Activated CD4-positive, alpha-beta T cell treated with anti-CD3 and anti-CD28 coated beads for 1 hour (primary cell): Measurements from ENCODE around the gene HOXB3.
A peak's percentile ranks its signal among the peaks of the same experiment; 100 is the strongest.

Experiments used
- DNase-seq: peaks from one replicate; pipeline ENCODE4 v3.0.0-alpha.2; 2020

Gene HOXB3

DNA sequence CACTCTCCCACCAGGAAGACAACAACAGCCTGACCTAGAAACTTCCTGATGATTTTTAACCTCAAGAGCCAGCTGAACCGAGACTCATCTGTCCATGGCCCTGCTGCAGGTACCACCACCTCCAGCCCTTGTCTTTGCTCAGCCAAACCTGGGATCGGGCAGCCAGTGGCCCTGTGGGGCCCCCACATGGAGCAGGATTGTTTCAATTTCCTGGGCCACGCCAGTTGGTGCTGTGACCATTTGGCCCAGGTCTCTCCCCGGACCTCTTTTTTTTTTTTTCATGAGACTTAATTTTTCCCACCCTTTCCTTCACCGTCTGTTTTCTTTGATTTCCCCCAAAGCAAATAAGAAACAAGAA, 36.9 kb downstream of the HOXB3 start:
- DNase-seq: no peak

DNA sequence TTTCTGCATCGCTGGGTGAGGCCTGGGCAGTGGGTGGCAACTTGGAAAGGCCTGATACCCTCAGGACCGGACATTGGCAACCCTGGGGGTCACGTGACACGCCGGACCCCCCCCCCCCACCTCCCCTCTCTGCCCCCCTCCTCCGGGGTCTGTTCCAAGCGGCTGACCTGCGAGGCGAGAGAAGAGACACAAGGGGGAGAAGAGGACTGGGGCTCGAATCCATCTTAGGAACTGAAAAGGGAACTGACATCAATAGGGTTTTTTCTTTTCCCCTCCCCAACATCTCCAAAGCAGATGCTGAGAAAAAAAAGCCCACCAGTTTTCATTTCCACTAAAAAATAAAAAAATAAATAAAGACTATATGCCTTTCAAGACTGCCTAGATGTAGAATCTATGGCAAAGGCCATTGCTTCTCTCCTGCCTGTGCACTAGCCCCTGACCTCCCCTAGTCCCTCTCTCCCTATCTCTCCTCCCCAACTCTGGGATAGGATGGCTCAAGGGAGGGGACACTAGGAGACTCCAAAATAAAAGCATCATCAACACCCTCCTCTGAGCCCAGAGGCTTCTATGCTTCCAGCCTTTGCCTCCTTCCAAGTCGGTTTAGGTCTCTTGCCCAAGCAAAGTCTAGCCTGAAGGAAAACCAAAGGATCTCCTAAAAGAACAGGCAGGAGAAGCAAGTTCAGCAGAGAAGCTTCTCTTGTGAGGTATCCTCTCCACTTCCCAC, 37.4 kb downstream of the HOXB3 start:
- no peak for DNase-seq

DNA sequence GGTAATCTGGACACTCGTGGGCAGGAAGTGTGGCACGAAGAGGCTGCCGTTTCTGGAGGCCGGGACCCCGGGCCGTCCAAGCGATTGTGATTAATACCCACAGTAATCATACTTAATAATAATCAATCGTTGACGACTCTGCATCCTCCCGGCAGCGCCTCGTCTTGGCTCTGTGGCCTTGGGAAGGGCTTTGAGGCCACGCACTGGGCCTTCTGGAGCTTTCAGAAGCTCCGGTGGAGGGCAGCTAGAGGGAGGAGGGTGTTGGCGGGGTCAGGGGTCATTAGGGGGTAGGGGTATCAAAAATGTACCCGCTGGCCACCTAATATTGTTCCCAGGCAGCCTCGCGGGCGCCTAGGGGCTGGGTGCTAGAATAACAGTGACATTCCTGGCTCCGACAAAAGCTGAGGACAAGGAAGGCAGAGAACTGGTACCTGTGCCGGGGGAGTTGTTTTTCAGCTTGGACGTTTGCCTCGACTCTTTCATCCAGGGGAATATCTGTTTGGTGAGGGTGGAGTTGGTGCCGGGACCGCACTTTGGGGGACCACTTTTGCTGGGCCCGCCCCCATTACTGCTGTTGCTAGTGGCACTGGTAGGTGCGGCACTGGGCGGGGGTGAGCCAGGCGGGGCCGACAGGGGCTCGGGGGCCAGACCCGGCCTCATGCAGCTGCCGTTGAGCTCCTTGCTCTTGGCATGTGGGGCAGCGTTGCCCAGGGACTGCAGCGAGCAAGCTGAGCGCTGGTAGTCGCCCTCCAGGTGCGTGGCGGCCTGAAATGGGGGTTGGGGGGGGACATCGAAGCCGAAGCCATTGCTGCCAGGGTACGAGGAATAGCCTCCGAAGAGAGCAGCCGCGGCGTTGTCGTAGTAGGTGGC, 38.2 kb downstream of the HOXB3 start:
- DNase-seq: no peak

DNA sequence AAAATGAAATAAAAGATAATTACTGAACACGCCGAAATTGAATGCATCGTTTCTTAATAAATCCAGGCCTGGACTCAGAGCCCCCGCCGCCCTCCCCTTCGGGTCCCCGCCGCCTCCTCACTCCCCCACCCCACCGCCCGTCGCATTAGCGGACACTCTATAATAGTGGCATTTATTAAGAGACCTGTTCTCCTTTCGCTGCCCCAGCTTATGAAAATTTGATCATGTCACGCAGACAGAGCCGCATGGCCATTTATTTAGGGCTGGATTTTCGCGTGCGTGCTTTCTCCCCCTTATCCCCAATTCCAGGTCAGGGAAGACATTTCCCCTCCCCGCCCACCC, 38.9 kb downstream of the HOXB3 start:
- no peak for DNase-seq

DNA sequence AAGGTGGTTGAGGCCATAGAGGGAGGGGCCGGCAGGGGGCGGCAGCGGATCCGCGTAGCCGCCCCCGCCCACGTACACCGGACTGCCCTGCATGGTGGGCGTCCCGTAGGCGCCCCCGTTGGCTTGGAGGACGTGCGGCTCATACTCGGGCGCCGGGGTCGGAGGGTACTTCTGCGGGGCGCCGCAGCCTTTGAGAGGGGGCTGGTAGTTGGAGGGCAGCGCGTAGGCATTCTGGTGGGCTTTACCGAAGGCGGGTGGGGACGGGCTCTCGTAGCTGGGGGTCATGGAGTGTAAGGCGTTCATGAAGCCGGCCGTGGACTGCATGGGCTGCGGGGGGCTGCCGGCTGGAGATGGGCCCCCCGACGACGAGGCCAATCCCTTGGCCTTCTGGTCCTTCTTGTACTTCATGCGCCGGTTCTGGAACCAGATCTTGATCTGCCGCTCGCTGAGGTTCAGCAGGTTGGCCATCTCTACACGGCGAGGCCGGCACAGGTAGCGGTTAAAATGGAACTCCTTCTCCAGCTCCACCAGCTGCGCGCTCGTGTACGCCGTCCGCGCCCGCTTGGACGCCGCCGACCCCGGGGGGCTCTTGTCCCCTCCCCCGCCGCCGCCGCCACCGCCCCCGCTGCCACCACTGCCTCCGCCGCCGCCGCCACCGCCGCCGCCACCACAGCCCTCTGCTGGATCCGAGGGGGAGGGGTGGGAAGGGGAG, 39.4 kb downstream of the HOXB3 start:
- DNase-seq: no peak

DNA sequence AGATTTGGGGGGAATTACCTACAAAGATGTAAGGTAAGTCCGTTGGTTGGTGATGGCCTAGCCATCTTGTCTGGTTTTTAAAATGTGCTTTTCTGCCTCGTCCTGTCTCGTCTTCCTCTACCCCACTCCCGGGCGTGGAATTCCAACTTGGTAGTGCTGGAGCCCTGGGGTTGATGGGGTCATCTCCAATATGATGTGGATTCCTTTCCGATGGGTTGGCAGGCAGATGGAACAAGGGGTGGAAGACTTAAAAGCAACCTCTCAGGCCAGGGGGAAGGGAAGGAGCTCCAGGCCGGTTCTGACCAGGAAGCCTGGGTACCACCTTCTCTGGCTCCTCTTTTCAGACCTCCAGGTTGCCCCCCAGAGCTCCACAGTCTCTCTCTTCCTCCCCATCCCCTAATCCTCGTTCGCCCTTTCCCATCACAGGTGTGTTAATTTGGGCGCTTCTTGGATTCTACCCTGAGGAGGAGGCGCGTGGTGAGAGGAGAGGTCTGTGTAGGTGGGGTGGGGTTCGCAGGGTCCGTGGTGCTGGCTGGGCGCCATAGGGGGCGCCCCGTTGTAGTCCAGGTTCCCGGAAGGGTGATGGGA, 40.0 kb downstream of the HOXB3 start:
- no peak for DNase-seq

DNA sequence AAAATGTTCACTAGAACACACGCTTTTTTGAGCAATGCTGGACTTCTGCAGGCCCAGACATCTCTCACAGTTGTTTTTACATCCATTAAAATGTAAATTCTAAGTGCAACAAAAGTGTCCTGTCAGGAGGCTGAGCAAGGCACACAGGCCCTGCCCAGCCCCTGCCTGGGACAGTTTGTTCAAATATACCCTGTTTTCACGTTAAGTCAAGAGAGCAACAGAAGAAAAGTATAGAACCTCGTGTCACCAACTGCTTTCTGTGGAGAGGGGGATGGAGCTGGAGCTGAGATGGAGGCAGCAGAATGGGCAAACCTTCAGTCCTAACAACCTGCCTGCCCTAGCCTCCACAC, 40.8 kb downstream of the HOXB3 start:
- DNase-seq: no peak

DNA sequence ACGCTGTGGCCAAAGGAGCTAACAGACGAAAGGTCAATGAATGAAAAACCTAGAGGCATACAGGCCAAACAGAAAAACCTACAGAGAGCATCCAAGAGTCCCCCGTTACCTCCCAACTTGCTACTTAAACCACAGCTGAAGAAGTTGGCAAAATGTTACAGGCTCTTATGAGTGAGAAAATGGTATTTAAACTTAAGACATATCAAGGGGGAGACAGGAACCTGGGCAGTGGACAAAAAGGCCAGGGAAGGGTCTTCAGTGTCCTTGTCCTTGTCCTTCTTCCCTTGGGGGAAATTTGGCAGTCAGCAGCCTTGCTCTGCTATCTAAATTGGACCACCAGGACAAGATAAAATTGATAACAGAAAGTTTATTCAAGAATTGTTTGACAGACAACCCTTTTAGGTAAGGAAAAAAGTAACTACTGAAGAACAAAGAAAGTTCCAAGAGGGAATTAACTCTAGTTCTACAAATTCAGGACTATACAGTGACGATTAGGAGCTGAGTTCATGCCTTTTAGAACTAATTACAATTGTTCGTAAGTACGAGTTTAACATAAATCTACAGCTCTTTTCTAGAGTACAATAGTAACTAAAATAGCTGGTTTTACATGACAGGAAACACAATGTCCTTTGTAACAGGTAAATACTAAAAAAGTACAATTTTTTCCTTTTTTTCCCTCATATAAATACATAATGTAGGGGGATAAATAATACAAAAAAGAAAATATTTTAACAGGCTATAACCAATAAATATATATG, 41.3 kb downstream of the HOXB3 start:
- DNase-seq: no peak

DNA sequence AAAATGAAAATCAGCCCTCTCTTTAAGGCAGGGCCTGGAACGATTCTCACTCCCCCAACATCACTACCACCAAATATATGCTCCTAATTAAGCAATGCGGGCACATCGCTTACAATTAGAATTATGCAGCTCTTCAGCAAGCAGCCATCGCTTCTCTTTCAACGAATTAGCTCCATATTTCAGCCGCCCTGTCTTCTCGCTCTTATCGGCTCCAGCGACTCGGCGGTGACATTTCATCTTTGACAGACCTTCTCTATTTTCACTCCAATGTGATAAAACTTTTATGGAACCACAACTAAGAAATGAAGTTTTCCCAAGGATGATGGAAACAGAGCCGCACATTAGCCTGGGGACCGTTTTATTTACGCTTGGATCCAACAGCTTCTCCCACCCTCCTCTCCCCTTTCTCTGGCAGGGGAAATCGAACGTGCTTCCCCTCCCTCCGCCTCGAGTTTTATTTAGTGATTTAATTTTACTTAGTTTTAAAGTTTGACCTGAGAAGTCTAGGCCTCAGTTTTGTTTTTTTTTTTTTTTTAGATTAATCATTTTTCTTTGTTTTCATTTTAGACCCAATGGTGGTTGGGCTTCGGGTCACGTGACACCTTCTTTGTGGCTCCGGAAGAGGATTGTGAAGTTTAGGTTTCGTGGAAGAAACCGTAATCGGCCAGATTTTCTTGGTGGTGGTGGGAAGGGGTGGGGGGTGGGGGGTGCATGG, 42.1 kb downstream of the HOXB3 start:
- no peak for DNase-seq

DNA sequence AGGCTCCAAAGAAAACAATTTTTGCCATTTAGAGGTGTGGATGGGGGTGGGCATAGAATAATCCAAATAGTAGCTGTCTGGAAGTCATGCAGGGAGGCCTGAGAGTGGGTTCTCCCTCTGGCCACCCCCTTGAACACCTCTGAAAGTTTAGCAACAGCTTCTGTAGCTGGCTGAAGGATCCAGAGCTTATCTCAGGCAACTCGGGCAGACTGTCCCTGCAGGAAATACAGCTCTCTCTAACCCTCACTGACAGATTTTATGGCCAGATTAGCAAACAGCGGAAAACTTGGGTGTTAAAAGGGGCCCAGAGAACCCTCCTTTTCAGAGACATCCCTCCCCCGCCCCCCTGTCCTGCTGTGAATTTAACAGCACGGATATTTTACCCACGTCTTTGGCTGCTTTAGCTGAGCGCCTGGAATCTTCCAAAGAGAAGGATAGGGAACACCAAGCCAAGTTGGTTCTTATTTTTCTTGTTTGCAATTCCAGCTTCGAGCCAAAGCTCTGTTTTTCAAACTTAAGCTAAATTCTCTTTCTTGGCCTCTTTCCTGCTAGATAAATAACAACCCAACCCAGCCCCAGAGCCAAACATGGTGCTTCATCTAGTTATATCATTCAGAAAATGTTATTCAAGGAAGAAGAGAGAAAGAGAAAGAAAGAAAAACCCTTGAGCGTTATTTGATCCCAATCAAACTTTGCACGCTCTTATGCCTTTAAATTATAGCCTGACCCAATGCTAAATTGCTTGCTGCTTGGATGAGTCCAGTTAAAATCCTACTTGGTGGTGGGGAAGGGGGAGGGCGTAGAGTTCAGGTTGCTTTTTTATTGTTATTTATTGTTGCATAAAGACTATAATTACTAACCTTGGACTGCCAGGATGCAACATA, 42.9 kb downstream of the HOXB3 start:
- DNase-seq: no peak

DNA sequence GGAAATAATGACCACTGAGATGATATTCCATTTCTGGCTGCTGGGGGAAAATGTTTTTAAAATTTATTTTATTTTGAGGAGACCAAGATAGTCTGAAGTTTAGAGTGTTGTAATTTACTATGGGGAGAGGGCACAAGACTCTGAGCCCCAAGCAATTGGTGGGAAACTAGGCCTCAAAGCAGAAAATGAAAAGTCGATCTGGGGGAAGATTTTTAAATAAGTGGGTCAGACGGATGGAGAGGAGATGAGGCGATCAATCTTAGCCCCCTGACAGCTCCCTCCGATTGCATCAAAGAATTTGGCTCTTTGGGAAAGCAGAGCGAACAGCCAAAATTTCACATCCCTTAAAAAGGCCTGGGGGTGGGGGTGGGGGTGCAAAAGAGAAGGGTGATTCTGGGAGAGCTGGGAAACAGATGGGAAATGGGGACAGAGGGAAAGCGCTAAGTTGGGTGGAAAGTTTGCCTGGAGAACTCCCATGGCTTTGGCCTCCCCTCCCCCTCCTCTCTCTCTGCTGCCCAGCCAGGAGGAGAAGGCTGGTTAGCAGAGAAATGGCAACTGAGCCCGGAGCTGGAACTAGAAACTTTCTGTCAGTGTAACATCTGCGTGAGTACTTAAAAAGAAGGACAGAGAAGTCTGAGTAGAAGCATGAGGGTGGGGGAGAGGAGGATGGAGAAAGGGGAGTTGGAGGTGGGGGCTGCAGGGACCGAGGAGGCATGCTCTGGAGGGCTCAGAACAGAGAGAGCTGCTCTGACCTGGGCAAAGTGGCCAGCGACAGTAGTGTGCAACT, 43.7 kb downstream of the HOXB3 start:
- no peak for DNase-seq

DNA sequence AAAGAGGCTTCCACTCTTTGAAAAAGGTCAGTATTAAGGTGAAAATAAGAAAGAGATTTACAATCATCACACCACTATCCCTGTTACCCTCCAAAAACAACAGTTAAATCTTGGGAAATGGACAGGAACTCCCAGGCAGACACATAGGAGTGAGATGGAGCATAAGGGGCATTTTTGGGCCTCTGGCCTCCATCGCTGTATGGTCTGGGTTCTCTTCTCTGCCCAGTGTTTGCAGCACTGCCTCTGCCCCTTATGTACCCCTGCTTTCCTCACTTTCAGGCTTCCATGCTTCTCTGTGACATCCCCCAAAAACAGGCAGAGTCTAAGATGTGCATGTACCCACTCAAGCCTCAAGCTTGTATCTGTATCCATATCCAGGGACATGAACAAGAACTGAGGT, 44.5 kb downstream of the HOXB3 start:
- no peak for DNase-seq

DNA sequence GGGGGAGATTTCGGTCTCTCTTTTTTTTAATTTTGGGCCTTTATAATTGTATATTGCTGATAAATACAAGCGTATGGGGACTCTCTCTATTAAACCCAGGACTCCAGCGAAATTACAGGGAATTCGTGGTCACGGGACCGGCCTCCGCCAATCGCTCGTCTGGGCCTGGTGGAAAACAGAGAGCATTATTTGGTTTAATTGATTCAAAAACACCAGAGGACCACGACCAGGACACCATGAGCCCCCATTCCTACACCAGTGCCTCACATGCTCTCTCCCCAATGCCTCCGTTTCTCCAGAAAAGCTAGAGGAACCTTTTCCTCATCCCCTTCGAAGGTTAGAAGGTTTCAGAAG, 45.0 kb downstream of the HOXB3 start, which contains the start of gene HOXB2:
TSS of gene HOXB2 (minus strand) at position 88 of the 354 bp plus-strand sequence. CDS start 198 bp downstream, outside the sequence.
- no peak for DNase-seq

DNA sequence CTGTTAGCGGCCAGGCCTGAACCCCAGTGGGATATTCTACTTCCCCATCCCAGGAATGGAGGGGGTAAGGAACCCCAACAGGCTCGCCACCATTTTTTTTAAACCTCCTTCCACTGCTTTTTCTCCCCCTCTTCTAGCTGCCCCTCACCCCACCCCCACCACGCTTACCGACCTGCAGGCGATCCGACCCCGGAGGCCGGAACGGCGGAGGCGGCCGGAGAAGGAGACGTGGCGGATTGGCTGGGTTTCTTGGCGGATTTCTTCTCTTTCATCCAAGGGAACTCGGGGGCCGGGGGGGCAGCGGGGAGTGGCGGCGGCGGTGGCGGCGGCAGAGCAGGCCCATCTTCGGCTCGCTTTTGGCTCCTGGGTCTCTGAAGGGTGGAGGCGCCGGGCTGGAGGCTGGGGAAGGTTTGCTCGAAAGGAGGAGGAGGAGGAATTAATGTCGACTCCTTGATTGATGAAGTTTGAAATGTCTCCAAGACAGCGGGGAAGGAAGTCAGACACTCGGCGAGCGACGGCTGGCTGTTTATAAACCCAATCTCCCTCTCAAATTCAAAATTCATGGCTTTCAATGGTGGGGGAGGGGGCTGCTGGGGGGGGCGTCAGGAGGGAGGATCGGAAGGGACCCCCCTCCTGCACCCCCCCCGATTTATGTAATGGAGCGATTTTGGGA, 45.6 kb downstream of the HOXB3 start:
- no peak for DNase-seq

DNA sequence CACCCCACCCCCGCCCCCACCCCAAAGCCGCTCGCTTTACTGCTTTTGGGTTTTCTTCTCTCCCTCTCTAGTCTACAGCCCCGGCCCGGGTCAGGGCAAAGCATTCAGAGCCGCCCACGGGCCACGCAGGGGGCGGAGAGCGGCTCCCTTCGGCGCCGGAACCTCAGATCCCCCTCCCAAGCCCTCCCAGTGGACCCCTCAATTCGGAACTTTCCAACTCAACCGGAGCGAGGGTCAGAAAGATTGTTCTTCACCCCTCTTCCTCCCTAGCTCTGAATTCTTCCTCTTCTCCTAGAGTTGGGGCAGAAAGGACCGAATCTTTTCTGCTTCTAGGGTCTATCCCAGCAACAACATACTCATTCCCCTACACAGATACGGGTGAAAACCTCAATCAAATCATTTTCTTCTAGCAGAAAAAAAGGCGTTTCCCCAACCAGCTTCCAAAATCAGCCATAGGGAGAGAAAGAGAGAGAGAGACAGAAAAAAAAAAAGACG, 46.1 kb downstream of the HOXB3 start:
- DNase-seq: no peak

DNA sequence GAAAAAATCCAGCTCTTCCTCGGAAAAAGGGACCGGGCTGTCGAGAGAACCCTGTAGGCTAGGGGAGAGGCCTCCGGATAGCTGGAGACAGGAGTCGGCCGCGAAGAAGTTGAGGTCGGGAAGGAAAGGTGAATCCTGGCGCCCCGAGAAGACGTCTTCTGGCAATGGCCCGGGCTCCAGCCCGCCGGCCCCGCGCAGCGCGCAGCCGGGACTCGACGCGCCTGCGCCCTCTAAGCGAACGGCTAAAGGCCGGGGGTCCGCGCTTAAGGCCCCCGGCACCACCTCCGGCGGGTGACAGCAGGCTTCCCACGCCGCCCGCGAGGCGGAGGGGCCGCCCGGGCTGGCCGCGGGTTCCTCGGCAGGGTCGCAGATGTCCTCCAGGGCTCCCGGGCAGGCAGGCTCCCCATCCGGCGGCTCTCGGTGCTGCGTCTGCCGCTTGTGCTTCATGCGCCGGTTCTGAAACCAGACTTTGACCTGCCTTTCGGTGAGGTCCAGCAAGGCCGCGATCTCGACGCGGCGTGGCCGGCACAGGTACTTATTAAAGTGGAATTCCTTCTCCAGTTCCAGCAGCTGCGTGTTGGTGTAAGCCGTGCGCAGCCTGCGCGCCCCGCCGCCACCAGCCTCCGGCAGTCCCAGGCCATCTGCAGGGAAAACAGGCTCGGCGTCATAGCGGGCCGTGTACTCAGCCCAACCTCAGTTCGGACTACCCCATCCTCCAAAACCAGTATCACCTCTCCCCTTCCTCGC, 46.8 kb downstream of the HOXB3 start:
- peak; percentile 37 for DNase-seq

DNA sequence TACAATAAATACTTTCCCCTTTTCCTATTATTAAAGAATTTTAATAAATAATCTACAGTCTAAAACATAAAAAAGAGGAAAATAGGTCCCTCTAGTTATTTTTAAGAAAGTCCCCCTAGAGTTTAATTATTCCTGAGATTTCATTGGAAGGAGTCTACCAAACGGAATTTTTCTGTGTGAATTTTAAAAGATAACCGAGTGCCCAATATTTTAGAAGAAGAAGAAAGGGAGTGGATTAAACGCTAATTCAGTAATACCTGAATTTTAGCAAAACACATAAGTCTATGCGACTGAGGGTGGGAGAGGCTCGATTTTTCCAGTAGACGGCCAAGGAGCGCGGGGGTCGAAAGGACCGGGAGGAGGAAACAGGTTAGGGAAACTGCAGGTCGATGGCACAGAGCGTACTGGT, 47.3 kb downstream of the HOXB3 start:
- DNase-seq: no peak

DNA sequence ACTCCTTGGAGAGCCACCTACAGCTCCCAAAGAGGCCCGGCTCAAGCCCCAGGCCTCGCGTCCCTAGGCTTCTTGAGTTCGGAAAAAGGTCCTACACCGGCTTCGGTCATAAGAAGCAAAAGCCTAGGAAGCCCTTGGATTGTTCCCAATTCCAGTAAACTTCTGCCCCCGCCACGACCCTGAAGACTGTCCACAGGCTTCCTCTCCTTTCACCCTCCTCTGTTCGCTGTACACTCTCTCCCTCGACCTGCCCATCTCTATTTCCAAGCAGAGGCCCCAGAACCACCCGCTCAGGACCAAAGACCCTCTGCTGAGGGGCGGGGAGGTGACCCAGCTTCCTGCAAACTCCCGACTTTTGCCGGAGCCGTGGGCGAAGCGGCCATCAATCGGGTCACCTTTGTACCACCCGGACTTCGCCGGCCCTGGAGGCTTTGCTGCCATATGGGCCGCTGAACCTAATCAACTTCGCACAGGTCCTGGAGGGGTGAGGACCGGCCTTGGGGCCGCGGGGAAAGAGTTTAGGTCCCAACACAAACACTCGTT, 47.9 kb downstream of the HOXB3 start:
- no peak for DNase-seq
